ENCODE data around the gene RNASE11.
A peak's percentile ranks its signal among the peaks of the same experiment; 100 is the strongest.

Gene RNASE11

GRCh38 chr14:20612403-20612802 lies 24.6 kb upstream of the RNASE11 start:
- no peak for DNase-seq (ENCODE audit: extremely low read depth, low read depth)
- no peak for TF ChIP-seq CTCF (IDR thresholded peaks at IDR 0.05; ENCODE audit: low read depth, low read length)

DNA sequence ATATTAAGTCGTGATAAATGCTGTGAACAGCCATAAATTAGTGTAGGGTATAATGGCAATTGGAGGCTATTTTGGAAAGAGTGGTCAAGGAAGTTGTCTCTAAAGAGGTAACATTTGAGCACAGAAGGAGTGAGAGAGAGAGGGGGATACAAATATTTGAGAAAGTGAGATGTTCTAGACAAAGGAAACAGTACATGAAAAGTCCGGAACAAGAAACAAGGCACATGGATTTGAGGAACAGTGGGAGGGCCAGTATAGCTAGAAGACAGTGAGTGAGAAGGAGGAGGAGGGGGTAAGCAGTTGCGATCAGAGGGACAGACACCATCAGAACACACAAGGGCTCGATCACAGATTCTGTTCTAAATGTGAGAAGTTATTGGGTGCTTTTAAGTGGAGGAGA lies 23.5 kb upstream of the RNASE11 start:
- DNase-seq (ENCODE audit: extremely low read depth, low read depth): no peak
- no peak for TF ChIP-seq CTCF (IDR thresholded peaks at IDR 0.05; ENCODE audit: low read depth, low read length)

DNA sequence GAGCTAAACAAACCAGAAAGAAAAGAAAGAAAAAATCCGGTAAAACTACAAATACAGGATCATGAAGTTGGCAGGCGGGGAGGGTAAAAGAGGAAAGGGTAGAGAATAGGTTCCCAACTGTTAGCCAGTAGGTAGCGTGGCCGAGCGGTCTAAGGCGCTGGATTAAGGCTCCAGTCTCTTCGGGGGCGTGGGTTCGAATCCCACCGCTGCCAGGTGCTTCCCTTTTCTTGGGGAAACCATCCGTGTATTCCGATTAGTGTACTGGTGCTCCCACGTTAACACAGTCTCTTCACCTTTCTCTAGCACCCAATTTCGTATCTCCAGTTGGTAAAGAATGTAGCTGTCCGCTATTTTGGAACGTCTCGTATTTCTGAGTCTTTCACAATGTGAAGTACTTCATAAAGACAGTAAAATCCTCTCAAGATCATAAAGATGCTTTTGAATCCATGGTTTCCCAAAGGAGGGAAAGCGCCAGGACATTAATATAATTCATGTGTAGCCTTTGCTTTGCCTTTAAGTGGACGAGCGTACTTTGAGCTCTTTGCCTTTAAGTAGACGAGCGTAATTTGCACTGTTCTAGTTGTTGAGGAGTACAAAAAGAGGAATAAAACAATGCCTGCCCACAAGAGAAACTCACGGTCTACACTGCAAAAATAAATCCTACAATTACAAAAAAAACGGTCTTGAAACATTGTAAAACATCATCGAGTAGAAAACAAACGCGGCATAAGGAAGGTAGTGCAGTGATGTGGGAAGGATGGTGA lies 22.4 kb upstream of the RNASE11 start:
- DNase-seq (ENCODE audit: extremely low read depth, low read depth): peak; percentile 44
- no peak for TF ChIP-seq CTCF (IDR thresholded peaks at IDR 0.05; ENCODE audit: low read depth, low read length)

DNA sequence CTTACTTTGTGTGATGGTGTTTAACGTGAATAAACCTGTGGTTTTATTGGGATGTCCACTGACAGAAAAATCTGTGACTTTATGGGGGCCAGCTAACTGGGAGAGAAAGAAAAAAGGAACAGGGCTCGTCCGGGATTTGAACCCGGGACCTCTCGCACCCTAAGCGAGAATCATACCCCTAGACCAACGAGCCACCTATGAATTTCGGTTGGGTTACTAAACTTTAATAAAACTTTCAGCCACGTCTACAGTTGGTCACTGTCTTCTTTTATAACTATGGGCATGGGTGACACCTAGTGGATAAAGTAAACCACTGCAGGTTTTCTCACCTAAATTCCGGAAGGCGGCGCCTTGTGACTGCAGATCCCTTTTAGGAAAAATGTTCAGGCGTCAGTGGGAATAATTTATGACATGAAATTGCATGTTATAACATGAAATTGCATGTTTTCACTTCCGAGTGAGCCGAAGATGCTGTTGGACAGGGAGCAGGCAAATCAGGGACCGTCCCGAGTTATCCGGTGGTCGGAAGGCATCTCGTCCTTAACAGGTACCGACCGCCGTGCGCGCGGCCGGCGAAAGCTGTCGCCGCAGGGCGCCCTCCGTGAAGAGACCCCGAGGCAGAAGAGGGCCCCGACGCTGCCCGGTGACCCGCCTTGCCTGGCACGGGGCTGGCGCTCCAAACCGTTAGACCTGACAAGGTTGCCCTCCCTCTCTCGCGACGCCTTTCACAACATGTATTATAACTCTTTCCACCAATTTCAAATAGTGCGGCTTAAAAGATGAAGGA lies 21.6 kb upstream of the RNASE11 start:
- DNase-seq (ENCODE audit: extremely low read depth, low read depth): peak; percentile 74
- TF ChIP-seq CTCF (IDR thresholded peaks at IDR 0.05; ENCODE audit: low read depth, low read length): peak; percentile 97

DNA sequence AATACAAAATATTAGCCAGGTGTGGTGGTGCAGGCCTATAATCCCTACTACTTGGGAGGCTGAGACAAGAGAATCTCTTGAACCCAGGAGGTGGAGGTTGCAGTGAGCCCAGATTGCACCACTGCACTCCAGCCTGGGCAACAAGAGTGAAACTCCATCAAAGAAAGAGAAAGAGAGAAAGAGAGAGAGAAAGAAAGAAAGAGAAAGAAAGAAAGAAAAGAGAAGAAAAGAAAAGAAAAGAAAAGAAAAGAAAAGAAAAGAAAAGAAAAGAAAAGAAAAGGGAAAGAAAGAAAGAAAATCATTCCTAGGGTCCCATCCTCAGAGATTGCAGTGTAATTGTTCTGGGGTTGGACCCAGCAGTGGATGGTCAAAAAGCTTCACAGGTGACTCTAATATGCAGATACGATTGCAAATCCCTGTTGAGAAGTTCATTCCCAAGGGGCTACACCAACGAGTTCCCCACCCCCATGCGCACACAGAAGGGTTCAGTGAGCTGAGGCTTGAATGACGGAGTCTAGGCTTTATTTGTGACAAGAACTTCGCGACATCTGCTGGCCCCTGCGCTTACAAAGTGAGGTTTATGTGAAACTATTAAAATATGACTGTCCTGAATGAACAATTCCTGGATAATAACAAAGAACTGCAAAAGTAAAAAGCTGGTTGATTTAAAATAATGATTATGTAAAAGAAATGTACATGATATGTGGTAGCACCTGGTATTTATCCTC lies 20.7 kb upstream of the RNASE11 start:
- no peak for TF ChIP-seq CTCF (IDR thresholded peaks at IDR 0.05; ENCODE audit: low read depth, low read length)
- no peak for DNase-seq (ENCODE audit: extremely low read depth, low read depth)

DNA sequence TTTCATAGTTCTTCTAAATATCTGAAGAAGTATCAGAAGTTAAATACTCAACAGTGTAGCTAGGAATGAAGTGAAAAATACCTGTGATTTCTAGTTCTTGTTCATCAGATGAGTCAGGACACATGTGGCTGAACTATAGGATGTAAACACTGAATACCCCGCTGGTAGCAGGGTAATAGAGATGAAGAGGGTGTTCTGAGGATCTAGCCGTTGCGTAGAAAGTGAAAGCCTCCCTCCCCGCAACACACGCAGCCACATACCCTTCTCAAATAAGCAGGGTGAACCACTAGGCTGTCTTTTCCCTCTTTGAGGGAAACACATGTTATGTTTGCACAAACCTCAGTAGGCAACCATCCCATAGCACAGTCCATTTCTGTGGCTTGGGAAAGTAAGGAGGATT lies 19.8 kb upstream of the RNASE11 start:
- no peak for DNase-seq (ENCODE audit: extremely low read depth, low read depth)
- no peak for TF ChIP-seq CTCF (IDR thresholded peaks at IDR 0.05; ENCODE audit: low read depth, low read length)

DNA sequence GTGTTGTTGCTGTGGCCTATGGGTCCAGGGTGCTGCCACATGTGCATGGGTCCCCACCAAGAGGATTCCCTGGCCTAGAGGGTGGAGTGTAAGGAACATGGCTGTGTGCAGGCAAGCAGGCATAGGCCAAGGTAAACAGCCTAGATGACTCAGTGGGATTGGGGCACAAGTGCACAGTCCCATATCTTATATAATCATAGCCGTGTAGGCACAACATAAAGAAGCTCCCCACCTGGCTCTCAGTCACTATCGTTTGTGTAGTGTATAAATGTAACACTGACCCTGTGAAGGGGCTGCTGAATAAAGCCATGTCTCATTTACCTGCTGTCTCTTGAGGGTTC lies 19.1 kb upstream of the RNASE11 start:
- TF ChIP-seq CTCF (IDR thresholded peaks at IDR 0.05; ENCODE audit: low read depth, low read length): no peak
- no peak for DNase-seq (ENCODE audit: extremely low read depth, low read depth)
